Stimulated activated CD8-positive, alpha-beta memory T cell treated with anti-CD3 and anti-CD28 coated beads, Interleukin-2, amount 100 ng/mL, for 48 hours (primary cell): ENCODE measurements around the gene RPRD1A.
"Not testable (repeated sequence)": the region's sequence is repeated elsewhere in the genome, so short reads cannot be mapped to it uniquely, and the experiment has no call there.

Experiments used
- DNase-seq, 2 donors: peaks; one replicate each; pipeline ENCODE4 v3.0.0-alpha.2; 2020; ENCODE audit warnings: low read depth in 2 of 2

RPRD1A gene

GRCh38 chr18:36067055-36067957, at the start of gene RPRD1A:
RPRD1A (minus strand) TSS chr18:36067559; CDS start chr18:36067404, 155 bp downstream.
- peak; percentile 98 for DNase-seq

GRCh38 chr18:36116771-36117170, 49.4 kb upstream of the RPRD1A start:
- DNase-seq, result not testable (repeated sequence)

- DNase-seq, result no peak
Observed at GRCh38 chr18:36114738-36115137, 47.4 kb upstream of the RPRD1A start.

- DNase-seq, result no peak
Observed at GRCh38 chr18:36114251-36114650, 46.9 kb upstream of the RPRD1A start.

GRCh38 chr18:36112302-36112701, 44.9 kb upstream of the RPRD1A start:
- DNase-seq, result no peak

GRCh38 chr18:36109737-36110136, 42.4 kb upstream of the RPRD1A start:
- DNase-seq, result no peak

GRCh38 chr18:36108601-36109000, 41.2 kb upstream of the RPRD1A start:
- no peak for DNase-seq

GRCh38 chr18:36108196-36108595, 40.8 kb upstream of the RPRD1A start:
- no peak for DNase-seq

GRCh38 chr18:36107477-36107876, 40.1 kb upstream of the RPRD1A start:
- DNase-seq, result no peak

- no peak for DNase-seq
Observed at GRCh38 chr18:36104749-36105148, 37.4 kb upstream of the RPRD1A start.

GRCh38 chr18:36101943-36102342, 34.6 kb upstream of the RPRD1A start:
- no peak for DNase-seq

GRCh38 chr18:36099311-36099710, 32.0 kb upstream of the RPRD1A start:
- DNase-seq, result no peak

- no peak for DNase-seq
Observed at GRCh38 chr18:36096955-36097354, 29.6 kb upstream of the RPRD1A start.

- no peak for DNase-seq
Observed at GRCh38 chr18:36095936-36096519, 28.7 kb upstream of the RPRD1A start.

- no peak for DNase-seq
Observed at GRCh38 chr18:36094431-36094830, 27.1 kb upstream of the RPRD1A start.

- DNase-seq, result not testable (repeated sequence)
Observed at GRCh38 chr18:36092116-36092515, 24.8 kb upstream of the RPRD1A start.

- no peak for DNase-seq
Observed at GRCh38 chr18:36089001-36089400, 21.6 kb upstream of the RPRD1A start.

- DNase-seq, result no peak
Observed at GRCh38 chr18:36088256-36088655, 20.9 kb upstream of the RPRD1A start.

GRCh38 chr18:36086186-36086585, 18.8 kb upstream of the RPRD1A start:
- no peak for DNase-seq

- DNase-seq, result no peak
Observed at GRCh38 chr18:36085195-36085594, 17.8 kb upstream of the RPRD1A start.

- no peak for DNase-seq
Observed at GRCh38 chr18:36083729-36084128, 16.4 kb upstream of the RPRD1A start.

- DNase-seq, result not testable (repeated sequence)
Observed at GRCh38 chr18:36081118-36081517, 13.8 kb upstream of the RPRD1A start.
